Fibroblast of skin of left biceps (primary cell): ENCODE results near the gene PLK5.
"Not testable (repeated sequence)": the region's sequence is repeated elsewhere in the genome, so short reads cannot be mapped to it uniquely, and the experiment has no call there.

Source experiments
- DNase-seq, 2 experiments: peaks; one replicate each; pipeline ENCODE4 v3.0.0-alpha.2; 2013; ENCODE audit warnings: low read depth in 2 of 2

The PLK5 gene

GRCh38 chr19:1491114-1491848, 32.6 kb upstream of the PLK5 start, which contains the start of gene REEP6:
Gene REEP6, plus strand, starts transcription at chr19:1491181. Its CDS starts 89 bp downstream, at chr19:1491270.
- DNase-seq, result no peak

GRCh38 chr19:1491849-1492170, 32.1 kb upstream of the PLK5 start:
- no peak for DNase-seq

DNA sequence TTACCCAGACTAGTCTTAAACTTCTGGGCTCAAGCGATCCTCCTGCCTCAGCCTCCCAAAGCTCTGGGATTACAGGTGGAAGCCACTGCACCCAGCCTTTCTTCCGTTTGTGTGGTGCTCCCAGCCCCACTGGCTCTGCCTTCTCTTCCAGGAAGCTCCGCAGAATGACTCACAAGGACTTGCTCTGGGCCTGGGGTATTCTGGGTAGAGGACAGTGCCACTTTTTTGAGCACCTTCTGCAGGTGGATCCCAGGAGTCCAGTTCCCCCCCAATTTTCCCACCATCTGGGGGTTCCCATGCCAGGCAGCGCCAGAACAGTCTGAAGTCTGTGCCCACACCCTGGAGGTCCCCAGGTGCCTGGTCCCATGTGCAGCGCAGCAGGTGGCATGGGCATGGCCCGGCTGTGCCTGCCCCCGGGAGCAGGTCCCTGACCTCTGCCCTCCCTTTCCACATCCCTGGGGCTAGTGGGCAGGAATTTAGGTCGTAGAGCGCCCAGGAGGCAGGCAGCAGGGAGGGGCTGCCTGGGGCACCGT, 31.3 kb upstream of the PLK5 start:
- DNase-seq, result no peak

GRCh38 chr19:1494115-1494815, 29.6 kb upstream of the PLK5 start:
- DNase-seq, result no peak

GRCh38 chr19:1495051-1495798, 28.7 kb upstream of the PLK5 start:
- no peak for DNase-seq

- DNase-seq, result no peak
These were observed 27.8 kb upstream of the PLK5 start for GRCh38 chr19:1495799-1496713.

DNA sequence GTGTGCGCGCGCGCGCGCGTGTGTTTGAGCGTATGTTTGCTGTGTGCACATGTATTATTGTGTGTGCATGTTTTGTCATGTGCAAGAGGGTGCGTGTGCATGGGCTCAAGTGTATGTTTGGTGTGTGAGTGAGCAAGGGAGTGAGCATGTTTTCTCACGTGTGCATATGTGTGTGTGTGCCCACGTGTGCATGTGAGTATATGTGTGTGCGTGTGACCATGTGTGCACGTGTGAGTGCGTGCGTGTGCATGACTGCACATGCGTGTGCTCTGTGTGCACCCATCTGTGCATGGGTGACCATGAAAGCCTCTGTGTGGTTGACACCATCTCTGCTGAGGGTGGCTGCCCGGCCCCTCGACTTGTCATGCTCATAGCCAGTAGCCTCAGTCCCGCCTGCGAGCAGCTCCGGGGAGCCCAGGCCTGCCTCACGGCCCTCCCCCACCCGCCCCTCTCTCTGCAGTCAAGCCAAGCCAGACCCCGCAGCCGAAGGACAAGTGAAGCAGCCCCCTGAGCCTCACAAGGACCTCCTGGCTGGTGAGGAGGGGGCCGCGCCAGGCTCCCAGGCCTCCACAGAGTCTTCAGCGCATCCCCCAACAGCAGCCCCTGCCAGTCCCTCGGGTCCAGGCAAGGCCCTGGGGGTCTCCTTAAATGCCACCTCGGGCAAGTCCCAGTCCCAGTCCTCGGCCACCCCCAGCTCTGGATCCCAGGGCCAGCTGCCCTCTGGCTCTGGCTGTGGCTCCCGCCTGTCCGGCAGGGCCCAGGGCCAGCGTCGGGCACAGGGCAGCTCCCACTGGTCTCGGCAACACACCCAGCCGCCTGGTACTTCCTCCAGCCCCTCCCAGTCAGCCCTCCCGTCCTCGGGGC, 26.9 kb upstream of the PLK5 start:
- DNase-seq, result no peak

GRCh38 chr19:1497578-1498235, 26.2 kb upstream of the PLK5 start:
- no peak for DNase-seq

- DNase-seq, result not testable (repeated sequence)
These were observed 24.6 kb upstream of the PLK5 start for GRCh38 chr19:1499231-1499630.

GRCh38 chr19:1501200-1501595, 22.7 kb upstream of the PLK5 start:
- DNase-seq, result no peak

GRCh38 chr19:1502433-1503088, 21.3 kb upstream of the PLK5 start:
- DNase-seq, result no peak

DNA sequence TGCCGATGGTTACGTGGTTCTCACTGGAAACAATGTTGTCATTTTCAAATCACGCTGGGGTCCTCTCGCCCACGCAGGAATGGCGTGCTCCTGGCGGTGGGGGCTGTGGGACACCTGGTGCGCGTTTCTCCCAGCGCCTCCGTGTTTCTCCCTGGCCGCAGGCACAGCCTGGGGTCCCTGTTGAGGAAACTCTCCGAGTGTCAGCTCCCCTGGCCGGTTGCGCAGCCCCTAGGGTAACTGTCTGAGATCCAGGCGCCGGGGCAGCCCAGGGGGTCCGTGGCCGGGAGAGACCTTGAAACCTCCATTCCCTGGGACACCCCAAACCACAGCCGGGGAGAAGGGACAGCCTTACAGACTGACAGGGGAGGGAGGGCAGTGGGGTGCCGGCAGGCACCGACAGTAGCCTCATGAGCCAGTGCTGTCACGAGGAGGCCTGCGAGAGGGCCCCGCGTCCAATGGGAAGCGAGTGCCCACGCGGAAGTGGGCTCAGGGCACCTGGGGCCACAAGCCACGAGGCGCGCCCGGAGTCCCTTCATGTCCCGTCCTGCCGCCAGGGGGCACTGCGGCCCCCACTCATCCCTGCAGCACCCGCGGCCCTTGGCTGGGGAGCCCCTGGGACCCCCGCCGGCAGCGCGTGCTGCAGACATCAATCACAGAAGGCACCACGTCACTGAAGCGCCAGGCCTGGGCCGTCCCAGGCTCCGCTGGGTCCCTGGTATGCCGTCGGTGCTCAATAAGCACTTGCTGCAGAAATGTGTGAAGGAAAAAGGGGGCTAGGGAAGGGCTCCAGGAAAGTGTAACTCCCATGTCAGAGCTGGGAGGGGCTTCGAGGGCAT, 20.6 kb upstream of the PLK5 start:
- DNase-seq, result no peak

DNA sequence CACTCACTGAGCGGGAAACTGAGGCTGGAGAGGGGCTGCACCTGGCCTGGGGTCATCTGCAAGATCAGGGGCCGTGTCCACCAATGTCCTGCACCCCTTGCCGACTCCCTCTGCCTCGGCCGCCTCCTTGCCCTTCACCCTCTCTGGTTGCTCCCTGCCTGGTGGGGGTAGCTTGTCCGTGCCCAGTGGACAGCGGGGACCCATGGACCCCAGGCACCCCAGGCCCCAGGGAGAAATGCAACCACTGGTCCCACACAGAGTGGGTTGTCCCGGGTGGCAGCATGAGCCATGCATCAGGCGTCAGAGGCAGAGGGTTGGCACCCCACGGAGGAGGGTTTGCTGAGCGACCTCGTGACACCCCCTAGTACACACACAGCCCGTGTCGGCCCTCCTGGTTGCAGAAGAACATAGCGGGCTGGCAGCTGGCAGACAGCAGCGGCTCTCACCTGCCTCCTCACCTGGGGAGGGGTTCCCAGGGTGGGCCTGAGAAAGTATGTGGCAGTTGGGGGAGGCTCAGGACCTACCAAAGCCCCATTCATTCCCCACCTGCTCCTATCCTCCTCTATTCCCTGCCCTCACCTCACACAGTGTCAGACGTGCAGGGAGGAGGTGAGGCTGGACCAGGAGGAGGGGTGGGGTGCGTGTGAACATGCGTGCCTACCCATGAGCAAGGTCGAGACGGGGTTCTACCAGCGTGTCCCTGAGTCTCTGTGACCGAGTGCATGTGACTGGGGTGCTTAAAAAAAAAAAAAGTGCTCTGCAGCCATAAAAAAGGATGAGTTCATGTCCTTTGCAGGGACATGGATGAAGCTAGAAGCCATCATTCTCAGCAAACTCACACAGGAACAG, 19.7 kb upstream of the PLK5 start:
- DNase-seq, result no peak

DNA sequence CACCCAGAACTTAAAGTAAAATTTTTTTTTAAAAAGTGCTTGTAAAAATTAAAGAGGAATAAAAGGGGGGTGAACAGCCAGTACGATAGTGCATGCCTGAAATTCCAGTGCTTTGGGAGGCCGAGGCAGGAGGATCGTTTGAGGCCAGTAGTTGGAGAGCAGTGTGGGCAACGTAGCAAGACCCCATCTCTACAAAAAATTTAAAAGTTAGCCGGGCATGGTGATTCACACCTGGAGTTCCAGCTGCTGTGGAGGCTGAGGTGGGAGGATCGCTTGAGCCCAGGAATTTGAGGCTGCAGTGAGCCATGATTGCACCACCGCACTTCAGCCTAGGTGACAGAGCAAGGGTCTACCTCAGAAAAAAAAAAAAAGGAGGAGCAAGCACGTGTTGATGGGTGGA, 18.9 kb upstream of the PLK5 start:
- DNase-seq, result no peak

GRCh38 chr19:1505991-1506881, 17.6 kb upstream of the PLK5 start:
- no peak for DNase-seq

- no peak for DNase-seq
These were observed 16.7 kb upstream of the PLK5 start for GRCh38 chr19:1507192-1507660.
